H1 (cell line): ENCODE measurements around the gene GALNT6. TPM values are rescaled to one million over a fixed set of nuclear protein-coding genes. Genes with fewer than 3 reads are reported as not detected.
A peak's percentile ranks its signal among the peaks of the same experiment; 100 is the strongest.

ENCODE experiments used
- CTCF ChIA-PET: fragments of 300-600 bp; sonication (Branson Sonifier 250); formaldehyde crosslinking; loops from one replicate; lab custom pipeline; 2021; ENCODE audit not compliant: partially characterized antibody; lab: Charles Lee
- POLR2A ChIA-PET: fragments of 300-600 bp; sonication (Branson Sonifier 250); formaldehyde crosslinking; loops from one replicate; lab custom pipeline; 2021; ENCODE audit warnings: inconsistent platforms; ENCODE audit not compliant: partially characterized antibody; lab: Charles Lee
- DNase-seq, 2 experiments: peaks; one replicate each; pipeline versions ENCODE4 v3.0.0 to v3.0.0-alpha.2; 2010 to 2022; ENCODE audit warnings: low spot score in 2 of 2, low read depth in 1 of 2, mixed read lengths in 1 of 2
- FAIRE-seq: peaks from 2 replicates; lab custom pipeline; 2011; peaks lifted over from hg19 to GRCh38; lab: Jason Lieb, UNC
- H2AFZ ChIP-seq: 2 replicates; pipeline ENCODE4 v1.8.1; 2012; ENCODE audit warnings: low read length, inconsistent platforms
- H2AK5ac ChIP-seq: 2 replicates; pipeline ENCODE4 v1.6.1; 2013; ENCODE audit warnings: low read depth, low read length
- H2BK120ac ChIP-seq: replicated peaks from 2 replicates; pipeline ENCODE3; 2013; ENCODE audit warnings: low read depth, low read length, inconsistent platforms
- H2BK12ac ChIP-seq: 2 replicates; pipeline ENCODE4 v1.6.1; 2013; ENCODE audit warnings: low read depth, low read length
- H2BK15ac ChIP-seq: 2 replicates; pipeline ENCODE4 v1.6.1; 2013; ENCODE audit warnings: low read length
- H2BK20ac ChIP-seq: 2 replicates; pipeline ENCODE4 v1.6.1; 2013; ENCODE audit warnings: low read length
- H2BK5ac ChIP-seq: 2 replicates; pipeline ENCODE4 v1.6.1; 2013; ENCODE audit warnings: low read depth, low read length
- H3K14ac ChIP-seq: 2 replicates; pipeline ENCODE4 v1.6.1; 2013; ENCODE audit warnings: inconsistent platforms; ENCODE audit not compliant: insufficient read length
- H3K18ac ChIP-seq: 2 replicates; pipeline ENCODE4 v1.6.1; 2013; ENCODE audit warnings: low read length; ENCODE audit errors: extremely low read depth
- H3K23ac ChIP-seq: 2 replicates; pipeline ENCODE4 v1.6.1; 2013; ENCODE audit warnings: inconsistent platforms; ENCODE audit not compliant: insufficient read length
- H3K23me2 ChIP-seq: 2 replicates; pipeline ENCODE4 v1.6.1; 2013; ENCODE audit warnings: low read depth, low read length
- H3K27ac ChIP-seq: 2 replicates; pipeline ENCODE4 v1.6.1; 2011; ENCODE audit warnings: low read depth, low read length, inconsistent platforms
- H3K27me3 ChIP-seq, 4 experiments: replicated peaks in 1 of 4; 1 replicate in 1 of 4; 2 replicates in 3 of 4; pipeline versions ENCODE4 v1.6.1 to v1.8.1; 2011 to 2013; ENCODE audit warnings: low read length in 3 of 4, mild to moderate bottlenecking in 3 of 4, inconsistent platforms in 2 of 4, mixed read lengths in 2 of 4, moderate library complexity in 1 of 4; ENCODE audit not compliant: control insufficient read depth in 3 of 4, insufficient read depth in 3 of 4; ENCODE audit errors: extremely low read depth in 1 of 4
- H3K36me3 ChIP-seq, 4 experiments: 2 replicates each; pipeline versions ENCODE4 v1.6.1 to v1.8.1; 2011 to 2013; ENCODE audit warnings: mild to moderate bottlenecking in 4 of 4, low read length in 3 of 4, moderate library complexity in 2 of 4, control low read depth in 1 of 4, inconsistent platforms in 1 of 4; ENCODE audit not compliant: insufficient read depth in 4 of 4, control insufficient read depth in 2 of 4
- H3K4ac ChIP-seq: replicated peaks from 2 replicates; pipeline ENCODE3; 2013; ENCODE audit warnings: low read length, low read depth, mixed read lengths, inconsistent platforms; ENCODE audit not compliant: insufficient read length
- H3K4me1 ChIP-seq, 4 experiments: replicated peaks in 1 of 4; 1 replicate in 1 of 4; 2 replicates in 3 of 4; pipeline versions ENCODE4 v1.6.1 to v1.8.1; 2011 to 2013; ENCODE audit warnings: low read length in 3 of 4, inconsistent platforms in 2 of 4, mixed read lengths in 1 of 4; ENCODE audit not compliant: insufficient read depth in 4 of 4, control insufficient read depth in 3 of 4
- H3K4me2 ChIP-seq, 2 experiments: 2 replicates each; pipeline versions ENCODE4 v1.6.1 to v1.8.1; 2011 to 2013; ENCODE audit warnings: low read depth in 2 of 2, low read length in 2 of 2, control low read depth in 1 of 2, inconsistent platforms in 1 of 2, mild to moderate bottlenecking in 1 of 2; ENCODE audit not compliant: insufficient read depth in 1 of 2
- H3K4me3 ChIP-seq, 4 experiments: fragments of 200-600, 300-600 bp in 1 of 4; sonication (generic), shearing (Covaris generic), sonication (Bioruptor Twin) in 1 of 4; 2 replicates each; pipeline versions ENCODE4 v1.5.1 to v1.8.1; 2011 to 2016; ENCODE audit warnings: low read length in 4 of 4, low read depth in 3 of 4, control low read depth in 2 of 4, inconsistent platforms in 2 of 4, mild to moderate bottlenecking in 2 of 4, mixed read lengths in 1 of 4, moderate library complexity in 1 of 4; ENCODE audit not compliant: insufficient read depth in 2 of 4; ENCODE audit errors: extremely low read depth in 1 of 4
- H3K56ac ChIP-seq: replicated peaks from 2 replicates; pipeline ENCODE3; 2013; ENCODE audit warnings: low read depth, mild to moderate bottlenecking, mixed read lengths, low read length, inconsistent platforms; ENCODE audit not compliant: insufficient read length
- H3K79me1 ChIP-seq: 2 replicates; pipeline ENCODE4 v1.6.1; 2013; ENCODE audit warnings: low read depth, low read length, control low read depth
- H3K79me2 ChIP-seq, 2 experiments: 2 replicates each; pipeline versions ENCODE4 v1.6.1 to v1.8.1; 2012 to 2013; ENCODE audit warnings: low read length in 2 of 2, mild to moderate bottlenecking in 2 of 2, inconsistent platforms in 1 of 2; ENCODE audit not compliant: insufficient read depth in 2 of 2, control insufficient read depth in 1 of 2
- H3K9ac ChIP-seq, 4 experiments: replicated peaks in 1 of 4; 1 replicate in 1 of 4; 2 replicates in 3 of 4; pipeline versions ENCODE4 v1.6.1 to v1.8.1; 2011 to 2013; ENCODE audit warnings: low read depth in 3 of 4, low read length in 3 of 4, control low read depth in 2 of 4, mild to moderate bottlenecking in 2 of 4, moderate library complexity in 2 of 4, inconsistent platforms in 1 of 4; ENCODE audit errors: extremely low read depth in 1 of 4
- H3K9me3 ChIP-seq, 2 experiments: 2 replicates each; pipeline versions ENCODE4 v1.6.1 to v1.8.1; 2012 to 2013; ENCODE audit warnings: mild to moderate bottlenecking in 2 of 2, moderate library complexity in 2 of 2, control low read depth in 1 of 2, inconsistent platforms in 1 of 2, low read depth in 1 of 2, low read length in 1 of 2, mixed read lengths in 1 of 2; ENCODE audit not compliant: insufficient read depth in 2 of 2
- H4K20me1 ChIP-seq, 2 experiments: replicated peaks in 1 of 2; 2 replicates each; pipeline versions ENCODE3 to v1.8.1; 2011 to 2013; ENCODE audit warnings: inconsistent platforms in 2 of 2, low read length in 2 of 2, mild to moderate bottlenecking in 1 of 2; ENCODE audit not compliant: insufficient read depth in 2 of 2, control insufficient read depth in 1 of 2
- H4K5ac ChIP-seq: 2 replicates; pipeline ENCODE4 v1.6.1; 2013; ENCODE audit warnings: low read length, low read depth, mixed read lengths, inconsistent platforms; ENCODE audit not compliant: insufficient read length
- H4K8ac ChIP-seq: 2 replicates; pipeline ENCODE4 v1.8.0; 2013; ENCODE audit warnings: mild to moderate bottlenecking, moderate library complexity, low read length, inconsistent platforms; ENCODE audit not compliant: insufficient read depth; ENCODE audit errors: extremely low read depth
- H4K91ac ChIP-seq: replicated peaks from 2 replicates; pipeline ENCODE3; 2013; ENCODE audit warnings: low read length, mixed read lengths, inconsistent platforms; ENCODE audit not compliant: insufficient read length
- CBX8 ChIP-seq: fragments of 300-800, 300-1000 bp; sonication (generic); IDR thresholded peaks from 2 replicates; pipeline ENCODE4 v1.7.1; 2016; ENCODE audit warnings: low read depth, low read length, borderline replicate concordance
- MAFK ChIP-seq: IDR thresholded peaks from 2 replicates; pipeline ENCODE4 v1.6.1; 2012; ENCODE audit warnings: low read depth, mild to moderate bottlenecking, improper control_type of control experiment, low read length
- MAX ChIP-seq: IDR thresholded peaks from 2 replicates; pipeline ENCODE4 v1.6.1; 2012; ENCODE audit warnings: inconsistent platforms
- NRF1 ChIP-seq: IDR thresholded peaks from 2 replicates; pipeline ENCODE4 v1.6.1; 2011; ENCODE audit warnings: mild to moderate bottlenecking, low read depth, low read length, improper control_type of control experiment
- RBBP5 ChIP-seq: IDR thresholded peaks from 2 replicates; pipeline ENCODE4 v1.7.1; 2012; ENCODE audit warnings: low read depth, mild to moderate bottlenecking, inconsistent platforms, low read length, moderate library complexity, borderline replicate concordance
- RFX5 ChIP-seq: IDR thresholded peaks from 2 replicates; pipeline ENCODE4 v1.6.1; 2011; ENCODE audit warnings: low read depth, low read length, improper control_type of control experiment, borderline replicate concordance
- RXRA ChIP-seq: IDR thresholded peaks from 2 replicates; pipeline ENCODE4 v1.6.1; 2011; ENCODE audit warnings: low read depth, mild to moderate bottlenecking, low read length, moderate library complexity; ENCODE audit not compliant: insufficient read depth
- SRF ChIP-seq: IDR thresholded peaks from 2 replicates; pipeline ENCODE4 v1.6.1; 2011; ENCODE audit warnings: mild to moderate bottlenecking, low read depth, low read length, moderate library complexity
- TAF1 ChIP-seq: IDR thresholded peaks from 2 replicates; pipeline ENCODE4 v1.6.1; 2011; ENCODE audit warnings: mild to moderate bottlenecking, low read depth, low read length
- WGBS, 2 experiments: shearing (Covaris generic) in 1 of 2; methylation state at CpG; one replicate each; pipeline versions ENCODE4 v1.1.6 to v1.1.7; 2013 to 2015; ENCODE audit warnings: low lambda C conversion rate in 2 of 2, mixed read lengths in 2 of 2, inconsistent platforms in 1 of 2, low coverage in 1 of 2, missing lambda C conversion rate in 1 of 2; ENCODE audit not compliant: insufficient replicate concordance in 2 of 2, insufficient coverage in 1 of 2, insufficient read length in 1 of 2; ENCODE audit errors: extremely low coverage in 1 of 2, missing lambda C conversion rate in 1 of 2; 5-methylcytosine and 5-hydroxymethylcytosine counted together
- polyA plus RNA-seq, 7 experiments: library from polyadenylated mRNA; depleted of rRNA in 3 of 7; stranded (reverse) in 5 of 7; unstranded in 2 of 7; fragments of >200 nt in 5 of 7; fragments of 200-250 nt in 2 of 7; gene quantifications; 1 replicate in 5 of 7; 2 replicates in 1 of 7; 4 replicates in 1 of 7; pipeline versions ENCODE4 v1.2.1 to v1.2.3, GENCODE V29; 2011 to 2013; ENCODE audit warnings: missing spikeins in 2 of 7, mixed read lengths in 2 of 7
- total RNA-seq: library from RNA; stranded (reverse); fragmentation: NEBNext Ultra II Directional; extraction: Animal tissue kit (Norgen Biotek cat#: 25700); gene quantifications from 2 replicates; pipeline ENCODE4 v1.2.1, GENCODE V29; 2021
- TF ChIP-seq, protein P1 (sequence below): IDR thresholded peaks from 2 replicates; pipeline ENCODE4 v1.6.1; 2011; ENCODE audit warnings: low read length, improper control_type of control experiment

Gene GALNT6
- total and polyA plus RNA-seq, 2 of the 8 experiments (the other 6 are each of a cell fraction or from before 2014, with no cell fraction given) = 5.8 to 10.7 TPM

DNA sequence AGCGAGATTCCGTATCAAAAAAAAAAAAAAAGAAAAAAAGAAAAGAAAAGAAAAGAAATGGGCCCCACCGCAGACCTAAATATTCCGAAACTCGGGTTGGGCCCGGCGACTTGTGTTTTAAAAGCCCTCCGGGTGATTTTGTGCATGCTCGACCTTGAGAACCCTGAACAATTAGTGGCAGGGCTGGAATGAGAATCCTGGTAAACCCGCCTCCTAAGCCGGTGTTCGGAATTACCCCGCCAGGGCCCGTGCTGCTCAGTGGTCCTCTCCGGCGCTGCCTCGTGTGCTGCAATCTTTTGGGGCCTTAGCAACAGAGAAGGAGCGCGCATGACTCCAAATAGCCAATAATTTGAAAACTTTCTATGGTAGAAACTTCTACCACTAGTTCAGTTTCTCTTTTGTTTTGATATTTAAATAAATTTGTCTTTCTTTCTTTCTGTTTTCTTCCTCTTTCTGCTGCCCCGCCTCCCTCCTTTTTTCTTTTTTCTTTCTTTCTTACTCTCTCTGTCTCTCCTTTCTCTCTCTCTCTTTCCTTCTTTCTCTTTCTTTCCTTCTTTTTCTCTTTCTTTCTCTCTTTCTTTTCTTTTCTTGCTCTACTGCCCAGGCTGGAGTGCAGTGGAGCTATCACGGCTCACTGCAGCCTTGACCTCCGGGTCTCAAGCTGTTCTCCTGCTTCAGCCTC lies 1.5 kb upstream of the GALNT6 start:
- POLR2A ChIA-PET = interaction anchor here (0.6 to 2.1 kb wide), 8 partner anchors 9 to 139 kb away, joined by 3 to 7 read pairs (median 4); no protein-coding TSS in a partner anchor
- peak overlapping the region; percentile 67 to 68 for H3K4me2 ChIP-seq
- no peaks in the 10 kb centered on the region for H3K9me3 ChIP-seq
- TF ChIP-seq RBBP5 = no peak
- 0 out of 2 replicates have a peak, but pooled peaks have one; percentile 31 for TF ChIP-seq TAF1
- no peak for TF ChIP-seq RXRA
- no peak for TF ChIP-seq SRF
- TF ChIP-seq, protein P1, sequence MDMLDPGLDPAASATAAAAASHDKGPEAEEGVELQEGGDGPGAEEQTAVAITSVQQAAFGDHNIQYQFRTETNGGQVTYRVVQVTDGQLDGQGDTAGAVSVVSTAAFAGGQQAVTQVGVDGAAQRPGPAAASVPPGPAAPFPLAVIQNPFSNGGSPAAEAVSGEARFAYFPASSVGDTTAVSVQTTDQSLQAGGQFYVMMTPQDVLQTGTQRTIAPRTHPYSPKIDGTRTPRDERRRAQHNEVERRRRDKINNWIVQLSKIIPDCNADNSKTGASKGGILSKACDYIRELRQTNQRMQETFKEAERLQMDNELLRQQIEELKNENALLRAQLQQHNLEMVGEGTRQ = no peak
- no peak for TF ChIP-seq RFX5
- TF ChIP-seq MAFK = no peak
- no peak for TF ChIP-seq NRF1
- no peak for TF ChIP-seq CBX8
- TF ChIP-seq MAX = peak; percentile 55; the same call in 1 of the 2 replicates

More for the DNA sequence above, 1.5 kb upstream of the GALNT6 start:
- no peaks in the 10 kb centered on the region for H3K79me1 ChIP-seq
- no peak overlapping the region for H3K27ac ChIP-seq
- H3K36me3 ChIP-seq = peaks cover 0 to 13% (median 2%) of the 10 kb centered on the region in 4 experiments; a peak in 2 of 8 replicates
- H4K8ac ChIP-seq = no peak overlapping the region
- DNase-seq = peak in 1 of 2 experiments; percentile 54
- no peak overlapping the region for H2BK12ac ChIP-seq
- H2AK5ac ChIP-seq = no peak overlapping the region; the same call in 1 of the 2 replicates
- H3K79me2 ChIP-seq = no peaks in the 10 kb centered on the region
- 25% methylated on average over 19 of the region's 22 CpGs; no CpG with 5 or more reads in 1 of the 2 experiments for WGBS, 2 experiments
- no peak overlapping the region for H2BK15ac ChIP-seq
- no peak overlapping the region for H3K18ac ChIP-seq
- no peak overlapping the region for H3K23ac ChIP-seq
- no peaks in the 10 kb centered on the region for H4K20me1 ChIP-seq
- H3K23me2 ChIP-seq = peaks cover 5% of the 10 kb centered on the region; the same call in 1 of the 2 replicates
- H2BK120ac ChIP-seq = no peak overlapping the region
- CTCF ChIA-PET = interaction anchor here (0.6 to 1.5 kb wide), 2 partner anchors 10 to 57 kb away, joined by 3 read pairs; no protein-coding TSS in a partner anchor
- no peak overlapping the region for H4K5ac ChIP-seq
- no peak overlapping the region for H2BK5ac ChIP-seq
- no peaks in the 10 kb centered on the region for H3K27me3 ChIP-seq
- no peak overlapping the region for H4K91ac ChIP-seq
- H3K4me1 ChIP-seq = peaks cover 8 to 19% (median 9%) of the 10 kb centered on the region in 4 experiments
- H3K56ac ChIP-seq = no peak overlapping the region
- H3K9ac ChIP-seq = peak overlapping the region in 2 of 4 experiments; percentile 29 to 39; a peak in 2 of 7 replicates
- no peak overlapping the region for H3K4ac ChIP-seq
- FAIRE-seq = no peak
- H2BK20ac ChIP-seq = no peak overlapping the region
- H2AFZ ChIP-seq = no peak overlapping the region
- H3K14ac ChIP-seq = no peak overlapping the region
- H3K4me3 ChIP-seq = peak overlapping the region; percentile 68 to 88 (median 82); a peak in 7 of 8 replicates
